ENCODE measurements around the gene KIAA0825.

- TF ChIP-seq POLR2A (IDR thresholded peaks at IDR 0.05) (no peak), CTCF (IDR thresholded peaks at IDR 0.05) (no peak)
Observed at GRCh38 chr5:94309141-94309540, 309.3 kb downstream of the KIAA0825 start.

Measured in testis (tissue), 2 donors.